H1 (cell line): Measurements from ENCODE around the gene CCDC144A. TPM values are rescaled to one million over a fixed set of nuclear protein-coding genes. Genes with fewer than 3 reads are reported as not detected.
"Not testable (repeated sequence)": the region's sequence is repeated elsewhere in the genome, so short reads cannot be mapped to it uniquely, and the experiment has no call there.

Experiments used
- CTCF ChIA-PET: fragments of 300-600 bp; sonication (Branson Sonifier 250); formaldehyde crosslinking; loops from one replicate; lab custom pipeline; 2021; ENCODE audit not compliant: partially characterized antibody; lab: Charles Lee
- POLR2A ChIA-PET: fragments of 300-600 bp; sonication (Branson Sonifier 250); formaldehyde crosslinking; loops from one replicate; lab custom pipeline; 2021; ENCODE audit warnings: inconsistent platforms; ENCODE audit not compliant: partially characterized antibody; lab: Charles Lee
- DNase-seq, 2 experiments: peaks; one replicate each; pipeline versions ENCODE4 v3.0.0 to v3.0.0-alpha.2; 2010 to 2022; ENCODE audit warnings: low spot score in 2 of 2, low read depth in 1 of 2, mixed read lengths in 1 of 2
- FAIRE-seq: peaks from 2 replicates; lab custom pipeline; 2011; peaks lifted over from hg19 to GRCh38; lab: Jason Lieb, UNC
- H2AFZ ChIP-seq: 2 replicates; pipeline ENCODE4 v1.8.1; 2012; ENCODE audit warnings: low read length, inconsistent platforms
- H2AK5ac ChIP-seq: 2 replicates; pipeline ENCODE4 v1.6.1; 2013; ENCODE audit warnings: low read depth, low read length
- H2BK120ac ChIP-seq: replicated peaks from 2 replicates; pipeline ENCODE3; 2013; ENCODE audit warnings: low read depth, low read length, inconsistent platforms
- H2BK12ac ChIP-seq: 2 replicates; pipeline ENCODE4 v1.6.1; 2013; ENCODE audit warnings: low read depth, low read length
- H2BK15ac ChIP-seq: 2 replicates; pipeline ENCODE4 v1.6.1; 2013; ENCODE audit warnings: low read length
- H2BK20ac ChIP-seq: 2 replicates; pipeline ENCODE4 v1.6.1; 2013; ENCODE audit warnings: low read length
- H2BK5ac ChIP-seq: 2 replicates; pipeline ENCODE4 v1.6.1; 2013; ENCODE audit warnings: low read depth, low read length
- H3K14ac ChIP-seq: 2 replicates; pipeline ENCODE4 v1.6.1; 2013; ENCODE audit warnings: inconsistent platforms; ENCODE audit not compliant: insufficient read length
- H3K18ac ChIP-seq: 2 replicates; pipeline ENCODE4 v1.6.1; 2013; ENCODE audit warnings: low read length; ENCODE audit errors: extremely low read depth
- H3K23ac ChIP-seq: 2 replicates; pipeline ENCODE4 v1.6.1; 2013; ENCODE audit warnings: inconsistent platforms; ENCODE audit not compliant: insufficient read length
- H3K23me2 ChIP-seq: 2 replicates; pipeline ENCODE4 v1.6.1; 2013; ENCODE audit warnings: low read depth, low read length
- H3K27ac ChIP-seq: 2 replicates; pipeline ENCODE4 v1.6.1; 2011; ENCODE audit warnings: low read depth, low read length, inconsistent platforms
- H3K27me3 ChIP-seq, 4 experiments: replicated peaks in 1 of 4; 1 replicate in 1 of 4; 2 replicates in 3 of 4; pipeline versions ENCODE4 v1.6.1 to v1.8.1; 2011 to 2013; ENCODE audit warnings: low read length in 3 of 4, mild to moderate bottlenecking in 3 of 4, inconsistent platforms in 2 of 4, mixed read lengths in 2 of 4, moderate library complexity in 1 of 4; ENCODE audit not compliant: control insufficient read depth in 3 of 4, insufficient read depth in 3 of 4; ENCODE audit errors: extremely low read depth in 1 of 4
- H3K36me3 ChIP-seq, 4 experiments: 2 replicates each; pipeline versions ENCODE4 v1.6.1 to v1.8.1; 2011 to 2013; ENCODE audit warnings: mild to moderate bottlenecking in 4 of 4, low read length in 3 of 4, moderate library complexity in 2 of 4, control low read depth in 1 of 4, inconsistent platforms in 1 of 4; ENCODE audit not compliant: insufficient read depth in 4 of 4, control insufficient read depth in 2 of 4
- H3K4ac ChIP-seq: replicated peaks from 2 replicates; pipeline ENCODE3; 2013; ENCODE audit warnings: low read length, low read depth, mixed read lengths, inconsistent platforms; ENCODE audit not compliant: insufficient read length
- H3K4me1 ChIP-seq, 4 experiments: replicated peaks in 1 of 4; 1 replicate in 1 of 4; 2 replicates in 3 of 4; pipeline versions ENCODE4 v1.6.1 to v1.8.1; 2011 to 2013; ENCODE audit warnings: low read length in 3 of 4, inconsistent platforms in 2 of 4, mixed read lengths in 1 of 4; ENCODE audit not compliant: insufficient read depth in 4 of 4, control insufficient read depth in 3 of 4
- H3K4me2 ChIP-seq, 2 experiments: 2 replicates each; pipeline versions ENCODE4 v1.6.1 to v1.8.1; 2011 to 2013; ENCODE audit warnings: low read depth in 2 of 2, low read length in 2 of 2, control low read depth in 1 of 2, inconsistent platforms in 1 of 2, mild to moderate bottlenecking in 1 of 2; ENCODE audit not compliant: insufficient read depth in 1 of 2
- H3K4me3 ChIP-seq, 4 experiments: fragments of 200-600, 300-600 bp in 1 of 4; sonication (generic), shearing (Covaris generic), sonication (Bioruptor Twin) in 1 of 4; 2 replicates each; pipeline versions ENCODE4 v1.5.1 to v1.8.1; 2011 to 2016; ENCODE audit warnings: low read length in 4 of 4, low read depth in 3 of 4, control low read depth in 2 of 4, inconsistent platforms in 2 of 4, mild to moderate bottlenecking in 2 of 4, mixed read lengths in 1 of 4, moderate library complexity in 1 of 4; ENCODE audit not compliant: insufficient read depth in 2 of 4; ENCODE audit errors: extremely low read depth in 1 of 4
- H3K56ac ChIP-seq: replicated peaks from 2 replicates; pipeline ENCODE3; 2013; ENCODE audit warnings: low read depth, mild to moderate bottlenecking, mixed read lengths, low read length, inconsistent platforms; ENCODE audit not compliant: insufficient read length
- H3K79me1 ChIP-seq: 2 replicates; pipeline ENCODE4 v1.6.1; 2013; ENCODE audit warnings: low read depth, low read length, control low read depth
- H3K79me2 ChIP-seq, 2 experiments: 2 replicates each; pipeline versions ENCODE4 v1.6.1 to v1.8.1; 2012 to 2013; ENCODE audit warnings: low read length in 2 of 2, mild to moderate bottlenecking in 2 of 2, inconsistent platforms in 1 of 2; ENCODE audit not compliant: insufficient read depth in 2 of 2, control insufficient read depth in 1 of 2
- H3K9ac ChIP-seq, 4 experiments: replicated peaks in 1 of 4; 1 replicate in 1 of 4; 2 replicates in 3 of 4; pipeline versions ENCODE4 v1.6.1 to v1.8.1; 2011 to 2013; ENCODE audit warnings: low read depth in 3 of 4, low read length in 3 of 4, control low read depth in 2 of 4, mild to moderate bottlenecking in 2 of 4, moderate library complexity in 2 of 4, inconsistent platforms in 1 of 4; ENCODE audit errors: extremely low read depth in 1 of 4
- H3K9me3 ChIP-seq, 2 experiments: 2 replicates each; pipeline versions ENCODE4 v1.6.1 to v1.8.1; 2012 to 2013; ENCODE audit warnings: mild to moderate bottlenecking in 2 of 2, moderate library complexity in 2 of 2, control low read depth in 1 of 2, inconsistent platforms in 1 of 2, low read depth in 1 of 2, low read length in 1 of 2, mixed read lengths in 1 of 2; ENCODE audit not compliant: insufficient read depth in 2 of 2
- H4K20me1 ChIP-seq, 2 experiments: replicated peaks in 1 of 2; 2 replicates each; pipeline versions ENCODE3 to v1.8.1; 2011 to 2013; ENCODE audit warnings: inconsistent platforms in 2 of 2, low read length in 2 of 2, mild to moderate bottlenecking in 1 of 2; ENCODE audit not compliant: insufficient read depth in 2 of 2, control insufficient read depth in 1 of 2
- H4K5ac ChIP-seq: 2 replicates; pipeline ENCODE4 v1.6.1; 2013; ENCODE audit warnings: low read length, low read depth, mixed read lengths, inconsistent platforms; ENCODE audit not compliant: insufficient read length
- H4K8ac ChIP-seq: 2 replicates; pipeline ENCODE4 v1.8.0; 2013; ENCODE audit warnings: mild to moderate bottlenecking, moderate library complexity, low read length, inconsistent platforms; ENCODE audit not compliant: insufficient read depth; ENCODE audit errors: extremely low read depth
- H4K91ac ChIP-seq: replicated peaks from 2 replicates; pipeline ENCODE3; 2013; ENCODE audit warnings: low read length, mixed read lengths, inconsistent platforms; ENCODE audit not compliant: insufficient read length
- WGBS, 2 experiments: shearing (Covaris generic) in 1 of 2; methylation state at CpG; one replicate each; pipeline versions ENCODE4 v1.1.6 to v1.1.7; 2013 to 2015; ENCODE audit warnings: low lambda C conversion rate in 2 of 2, mixed read lengths in 2 of 2, inconsistent platforms in 1 of 2, low coverage in 1 of 2, missing lambda C conversion rate in 1 of 2; ENCODE audit not compliant: insufficient replicate concordance in 2 of 2, insufficient coverage in 1 of 2, insufficient read length in 1 of 2; ENCODE audit errors: extremely low coverage in 1 of 2, missing lambda C conversion rate in 1 of 2; 5-methylcytosine and 5-hydroxymethylcytosine counted together
- polyA plus RNA-seq, 7 experiments: library from polyadenylated mRNA; depleted of rRNA in 3 of 7; stranded (reverse) in 5 of 7; unstranded in 2 of 7; fragments of >200 nt in 5 of 7; fragments of 200-250 nt in 2 of 7; gene quantifications; 1 replicate in 5 of 7; 2 replicates in 1 of 7; 4 replicates in 1 of 7; pipeline versions ENCODE4 v1.2.1 to v1.2.3, GENCODE V29; 2011 to 2013; ENCODE audit warnings: missing spikeins in 2 of 7, mixed read lengths in 2 of 7
- total RNA-seq: library from RNA; stranded (reverse); fragmentation: NEBNext Ultra II Directional; extraction: Animal tissue kit (Norgen Biotek cat#: 25700); gene quantifications from 2 replicates; pipeline ENCODE4 v1.2.1, GENCODE V29; 2021

The CCDC144A gene
- total and polyA plus RNA-seq, 2 of the 8 experiments (the other 6 are each of a cell fraction or from before 2014, with no cell fraction given) = 0.35 to 1.7 TPM

DNA sequence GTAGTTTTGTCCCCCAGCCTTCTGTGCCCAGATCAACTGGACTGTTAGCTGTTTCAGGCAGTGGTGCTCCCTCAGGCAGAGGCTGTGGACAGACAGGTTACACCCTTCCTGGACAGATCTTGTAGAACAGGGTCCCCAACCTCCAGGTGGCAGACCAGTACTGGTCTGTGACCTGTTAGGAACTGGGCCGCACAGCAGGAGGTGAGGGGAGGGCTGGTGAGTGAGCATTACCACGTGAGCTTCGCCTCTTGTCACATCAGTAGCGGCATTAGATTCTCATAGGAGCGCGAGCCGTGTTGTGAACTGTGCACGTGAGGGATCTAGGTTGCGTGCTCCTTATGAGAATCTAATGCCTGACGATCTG lies 61.9 kb downstream of the CCDC144A start:
- WGBS, 2 experiments = 91% methylated on average over 10 of the region's 10 CpGs; no CpG with 5 or more reads in 1 of the 2 experiments

GRCh38 chr17:16757520-16757919 lies 67.5 kb downstream of the CCDC144A start:
- not testable (repeated sequence) for FAIRE-seq, H3K4me3 ChIP-seq

More for the DNA sequence above, 61.9 kb downstream of the CCDC144A start:
- DNase-seq, H3K36me3 ChIP-seq, H2BK120ac ChIP-seq, H2BK5ac ChIP-seq, H3K4me1 ChIP-seq, H4K20me1 ChIP-seq, FAIRE-seq, H4K8ac ChIP-seq, POLR2A ChIA-PET, H3K4me2 ChIP-seq, H4K91ac ChIP-seq, H4K5ac ChIP-seq, CTCF ChIA-PET, H3K4ac ChIP-seq, H3K23me2 ChIP-seq, H2AFZ ChIP-seq, H3K9me3 ChIP-seq, H3K4me3 ChIP-seq, H2BK20ac ChIP-seq, H3K79me2 ChIP-seq, H3K23ac ChIP-seq, H2AK5ac ChIP-seq, H3K9ac ChIP-seq, H2BK15ac ChIP-seq, H3K18ac ChIP-seq, H3K27me3 ChIP-seq, H3K56ac ChIP-seq, H3K27ac ChIP-seq, H3K14ac ChIP-seq, H2BK12ac ChIP-seq, H3K79me1 ChIP-seq: not testable (repeated sequence)

More at GRCh38 chr17:16757520-16757919, 67.5 kb downstream of the CCDC144A start:
- H4K5ac ChIP-seq, H4K20me1 ChIP-seq, H3K18ac ChIP-seq, H2BK120ac ChIP-seq, H3K4ac ChIP-seq, POLR2A ChIA-PET, H3K4me2 ChIP-seq, H3K79me1 ChIP-seq, H3K56ac ChIP-seq, H3K27me3 ChIP-seq, H4K8ac ChIP-seq, H3K4me1 ChIP-seq, CTCF ChIA-PET, H4K91ac ChIP-seq, H2BK5ac ChIP-seq, H2BK12ac ChIP-seq, H3K23me2 ChIP-seq, H3K9me3 ChIP-seq, H3K9ac ChIP-seq, H3K27ac ChIP-seq, H3K23ac ChIP-seq, H2BK15ac ChIP-seq, H2BK20ac ChIP-seq, H3K14ac ChIP-seq, H3K36me3 ChIP-seq, H2AFZ ChIP-seq, H2AK5ac ChIP-seq, DNase-seq, H3K79me2 ChIP-seq: not testable (repeated sequence)
- 91% methylated on average over 1 of the region's 3 CpGs; no CpG with 5 or more reads in 1 of the 2 experiments for WGBS, 2 experiments
